Lower lobe of right lung (tissue), 2 donors: ENCODE data around the gene TMEM45B. TPM values are rescaled to one million over a fixed set of nuclear protein-coding genes. Genes with fewer than 3 reads are reported as not detected.
"Not testable (repeated sequence)": the region's sequence is repeated elsewhere in the genome, so short reads cannot be mapped to it uniquely, and the experiment has no call there.

Source experiments
- ATAC-seq, 2 donors: fragments of 200-7000 bp; cut with Tn5 transposase; one replicate each; pipeline ENCODE4 v1.9.1; 2020 to 2022; ENCODE audit warnings: mild to moderate bottlenecking in 2 of 2, moderate library complexity in 2 of 2
- DNase-seq: peaks from one replicate; pipeline ENCODE4 v3.0.0-alpha.2; 2020
- H3K27ac ChIP-seq: fragments of 200-600 bp; one replicate; pipeline ENCODE4 v1.8.0; 2022
- H3K27me3 ChIP-seq: fragments of 200-600 bp; one replicate; pipeline ENCODE4 v1.8.0; 2022; ENCODE audit warnings: low read depth
- H3K36me3 ChIP-seq: fragments of 200-600 bp; one replicate; pipeline ENCODE4 v1.8.0; 2022; ENCODE audit warnings: mild to moderate bottlenecking
- H3K4me1 ChIP-seq: fragments of 200-600 bp; one replicate; pipeline ENCODE4 v1.8.0; 2022
- H3K4me3 ChIP-seq: fragments of 200-600 bp; one replicate; pipeline ENCODE4 v1.8.0; 2022; ENCODE audit warnings: mild to moderate bottlenecking
- H3K9me3 ChIP-seq: fragments of 200-600 bp; one replicate; pipeline ENCODE4 v1.8.0; 2022
- CTCF ChIP-seq: fragments of 200-600 bp; IDR thresholded peaks from one replicate; pipeline ENCODE4 v1.8.0; 2022; ENCODE audit warnings: antibody characterized with exemption, mild to moderate bottlenecking
- intact Hi-C: fragments of 100-400 bp; cut with DNase I; formaldehyde crosslinking; loops from one replicate; pipeline ENCODE4 v1.11.0; 2022
- total RNA-seq: library from RNA; stranded (reverse); fragmentation: NEBNext Ultra II Directional; extraction: Animal tissue kit (Norgen Biotek cat#: 25700); gene quantifications from one replicate; pipeline ENCODE4 v1.2.1, GENCODE V29; 2021
- donor health status: DM: no; HTN: yes; CAD: no; lungs with severe emphysema.

Gene TMEM45B
- total RNA-seq, 1 donor from 2014 or later, result 13.8 TPM

GRCh38 chr11:129825380-129825779 is 9.7 kb downstream of the TMEM45B start:
- Histone ChIP-seq H3K9me3 (no peaks in the 10 kb centered on the region), H3K27me3 (no peaks in the 10 kb centered on the region), H3K4me1 (peaks cover 10% of the 10 kb centered on the region), H3K27ac (no peak overlapping the region), H3K4me3 (no peak overlapping the region), H3K36me3 (no peaks in the 10 kb centered on the region)
- no peak for DNase-seq
- ATAC-seq, result peak; percentile 64 to 85
- intact Hi-C loops, result no loop called here
- TF ChIP-seq CTCF, result no peak

GRCh38 chr11:129828301-129828836 is 12.7 kb downstream of the TMEM45B start:
- peak; percentile 90 to 96 for ATAC-seq
- Histone ChIP-seq H3K4me1 (peaks cover 10% of the 10 kb centered on the region), H3K27me3 (no peaks in the 10 kb centered on the region), H3K4me3 (no peak overlapping the region), H3K9me3 (no peaks in the 10 kb centered on the region), H3K36me3 (no peaks in the 10 kb centered on the region), H3K27ac (peak overlapping the region; percentile 78)
- intact Hi-C loops, result no loop called here
- TF ChIP-seq CTCF, result no peak
- DNase-seq, result no peak

- peak in 1 of 2 donors; percentile 42 for ATAC-seq
- DNase-seq, H3K36me3 ChIP-seq, H3K4me1 ChIP-seq, H3K9me3 ChIP-seq, H3K27me3 ChIP-seq, H3K27ac ChIP-seq, H3K4me3 ChIP-seq, intact Hi-C loops: not testable (repeated sequence)
Observed at GRCh38 chr11:129829497-129829896, 13.8 kb downstream of the TMEM45B start.

GRCh38 chr11:129831227-129831626 is 15.6 kb downstream of the TMEM45B start:
- DNase-seq, ATAC-seq: not testable (repeated sequence)

GRCh38 chr11:129833260-129833659 is 17.6 kb downstream of the TMEM45B start:
- H3K4me3 ChIP-seq, H3K36me3 ChIP-seq, H3K9me3 ChIP-seq, H3K27ac ChIP-seq, intact Hi-C loops, DNase-seq, ATAC-seq, H3K4me1 ChIP-seq, H3K27me3 ChIP-seq: not testable (repeated sequence)

More at GRCh38 chr11:129831227-129831626, 15.6 kb downstream of the TMEM45B start:
- H3K27ac ChIP-seq, H3K4me3 ChIP-seq, H3K36me3 ChIP-seq, H3K4me1 ChIP-seq, intact Hi-C loops, H3K9me3 ChIP-seq, H3K27me3 ChIP-seq: not testable (repeated sequence)

- H3K4me3 ChIP-seq, intact Hi-C loops, H3K9me3 ChIP-seq, DNase-seq, H3K27me3 ChIP-seq, H3K4me1 ChIP-seq, ATAC-seq, H3K27ac ChIP-seq, H3K36me3 ChIP-seq: not testable (repeated sequence)
Observed at GRCh38 chr11:129836423-129836891, 20.8 kb downstream of the TMEM45B start.

- no peaks in the 10 kb centered on the region for H3K9me3 ChIP-seq
- no peak for ATAC-seq
Observed at GRCh38 chr11:129836979-129837378, 21.3 kb downstream of the TMEM45B start.

More at GRCh38 chr11:129836979-129837378, 21.3 kb downstream of the TMEM45B start:
- H3K4me3 ChIP-seq, result no peak overlapping the region
- no peak for DNase-seq
- H3K36me3 ChIP-seq, result no peaks in the 10 kb centered on the region
- no peaks in the 10 kb centered on the region for H3K27me3 ChIP-seq
- no peak overlapping the region for H3K27ac ChIP-seq
- intact Hi-C loops, result no loop called here
- no peaks in the 10 kb centered on the region for H3K4me1 ChIP-seq
- TF ChIP-seq CTCF, result no peak
